Natural killer cell (primary cell): ENCODE results near the gene CXCL9. TPM values are rescaled to one million over a fixed set of nuclear protein-coding genes. Genes with fewer than 3 reads are reported as not detected.

ENCODE experiments used
- ATAC-seq, 3 donors: fragments of 150-1000 bp in 2 of 3; fragments of 200-7000 bp in 1 of 3; cut with Tn5 transposase; 1 replicate in 1 of 3; 2 replicates in 2 of 3; pipeline ENCODE4 v1.10.0; 2021; ENCODE audit warnings: mild to moderate bottlenecking in 2 of 3, moderate library complexity in 2 of 3
- DNase-seq, 2 donors: peaks; one replicate each; pipeline versions ENCODE4 v3.0.0 to v3.0.0-alpha.2; 2013 to 2021; ENCODE audit warnings: mixed read lengths in 1 of 2
- H3K27ac ChIP-seq: one replicate; pipeline ENCODE4 v1.5.1; 2013; ENCODE audit warnings: mild to moderate bottlenecking, low read length
- H3K27me3 ChIP-seq: one replicate; pipeline ENCODE4 v1.6.1; 2013; ENCODE audit warnings: low read length; ENCODE audit not compliant: control insufficient read depth, insufficient read depth
- H3K36me3 ChIP-seq: one replicate; pipeline ENCODE4 v1.6.1; 2013; ENCODE audit warnings: low read length; ENCODE audit not compliant: control insufficient read depth, insufficient read depth
- H3K4me1 ChIP-seq: one replicate; pipeline ENCODE4 v1.6.1; 2013; ENCODE audit warnings: low read length; ENCODE audit not compliant: control insufficient read depth, insufficient read depth
- H3K4me3 ChIP-seq: one replicate; pipeline ENCODE4 v1.5.1; 2013; ENCODE audit warnings: low read length
- H3K9me3 ChIP-seq: one replicate; pipeline ENCODE4 v1.6.1; 2013; ENCODE audit warnings: low read length; ENCODE audit not compliant: control insufficient read depth, insufficient read depth
- H3K27ac Mint-ChIP-seq, 2 donors: one replicate each; pipeline ENCODE4 v1.8.0; 2022; ENCODE audit warnings: mild to moderate bottlenecking in 2 of 2, mixed read lengths in 2 of 2, moderate library complexity in 1 of 2
- H3K27me3 Mint-ChIP-seq, 2 donors: one replicate each; pipeline ENCODE4 v1.8.0; 2022; ENCODE audit warnings: low read depth in 2 of 2, mixed read lengths in 2 of 2
- H3K36me3 Mint-ChIP-seq: one replicate; pipeline ENCODE4 v1.8.0; 2022; ENCODE audit warnings: mixed read lengths
- H3K4me1 Mint-ChIP-seq, 2 donors: one replicate each; pipeline ENCODE4 v1.8.0; 2022; ENCODE audit warnings: mixed read lengths in 2 of 2
- H3K4me3 Mint-ChIP-seq: one replicate; pipeline ENCODE4 v1.8.0; 2022; ENCODE audit warnings: mild to moderate bottlenecking, moderate library complexity, mixed read lengths
- H3K9me3 Mint-ChIP-seq, 2 donors: one replicate each; pipeline ENCODE4 v1.8.0; 2022; ENCODE audit warnings: mixed read lengths in 2 of 2
- CTCF ChIP-seq: fragments of 200-600 bp; IDR thresholded peaks from one replicate; pipeline ENCODE4 v1.8.0; 2022; ENCODE audit warnings: antibody characterized with exemption
- WGBS: methylation state at CpG from one replicate; pipeline ENCODE4 v1.1.7; 2013; ENCODE audit warnings: missing lambda C conversion rate; ENCODE audit not compliant: insufficient coverage; 5-methylcytosine and 5-hydroxymethylcytosine counted together
- intact Hi-C: fragments of 100-400 bp; cut with micrococcal nuclease; formaldehyde crosslinking; loops from one replicate; pipeline ENCODE4 v1.14.2; 2022
- total RNA-seq, 4 donors: library from RNA; stranded (reverse); fragments of 120-200 nt in 1 of 4; gene quantifications; one replicate each; pipeline versions ENCODE4 v1.2.3 to v1.2.4, GENCODE V29; 2013 to 2022

CXCL9 gene
- total RNA-seq, 3 donors from 2014 or later (not counting 1 experiment from before 2014, with no cell fraction given), result not detected

- no peaks in the 10 kb centered on the region for H3K4me1 ChIP-seq
- intact Hi-C loops, result no loop called here
- Mint-ChIP-seq H3K27me3 (peaks cover 13 to 28% of the 10 kb centered on the region in 2 donors), H3K4me1 (no peaks in the 10 kb centered on the region), H3K36me3 (no peaks in the 10 kb centered on the region), H3K4me3 (no peak overlapping the region), H3K27ac (no peak overlapping the region), H3K9me3 (no peaks in the 10 kb centered on the region)
- no peak overlapping the region for H3K4me3 ChIP-seq
- DNase-seq (no peak), ATAC-seq (no peak)
- 88% methylated on average over 4 of the region's 5 CpGs for WGBS
- H3K27me3 ChIP-seq, result no peaks in the 10 kb centered on the region
- H3K9me3 ChIP-seq, result no peaks in the 10 kb centered on the region
- H3K36me3 ChIP-seq, result no peaks in the 10 kb centered on the region
- TF ChIP-seq CTCF, result no peak
- no peak overlapping the region for H3K27ac ChIP-seq
Measured at GRCh38 chr4:76009311-76009710, 2.0 kb upstream of the CXCL9 start.

GRCh38 chr4:76003620-76004019 is 3.7 kb downstream of the CXCL9 start:
- Mint-ChIP-seq H3K27ac (no peak overlapping the region), H3K27me3 (peaks cover 20 to 22% of the 10 kb centered on the region in 2 donors), H3K36me3 (no peaks in the 10 kb centered on the region), H3K4me3 (no peak overlapping the region), H3K4me1 (no peaks in the 10 kb centered on the region), H3K9me3 (no peaks in the 10 kb centered on the region)
- intact Hi-C loops, result no loop called here
- Histone ChIP-seq H3K4me1 (no peaks in the 10 kb centered on the region), H3K36me3 (no peaks in the 10 kb centered on the region), H3K9me3 (no peaks in the 10 kb centered on the region), H3K27me3 (no peaks in the 10 kb centered on the region), H3K4me3 (no peak overlapping the region), H3K27ac (no peak overlapping the region)
- no peak for TF ChIP-seq CTCF
- ATAC-seq (no peak), DNase-seq (no peak)
- WGBS, result no CpG with 5 or more reads among the region's 3 CpGs

GRCh38 chr4:76003035-76003434 is 4.3 kb downstream of the CXCL9 start:
- no peaks in the 10 kb centered on the region for H3K9me3 Mint-ChIP-seq
- H3K27ac Mint-ChIP-seq, result no peak overlapping the region
- DNase-seq (no peak), ATAC-seq (no peak)
- no peaks in the 10 kb centered on the region for H3K27me3 ChIP-seq
- no peak overlapping the region for H3K4me3 ChIP-seq
- no peaks in the 10 kb centered on the region for H3K4me1 ChIP-seq
- intact Hi-C loops, result no loop called here
- H3K4me3 Mint-ChIP-seq, result no peak overlapping the region
- no peak overlapping the region for H3K27ac ChIP-seq
- peaks cover 16 to 20% of the 10 kb centered on the region in 2 donors for H3K27me3 Mint-ChIP-seq
- no peaks in the 10 kb centered on the region for H3K4me1 Mint-ChIP-seq
- 60% methylated on average over 1 of the region's 2 CpGs for WGBS
- H3K9me3 ChIP-seq, result no peaks in the 10 kb centered on the region
- no peaks in the 10 kb centered on the region for H3K36me3 Mint-ChIP-seq
- no peaks in the 10 kb centered on the region for H3K36me3 ChIP-seq
- TF ChIP-seq CTCF, result no peak

- no peaks in the 10 kb centered on the region for H3K27me3 ChIP-seq
- no peak overlapping the region for H3K27ac Mint-ChIP-seq
- no peak overlapping the region for H3K4me3 Mint-ChIP-seq
- intact Hi-C loops, result no loop called here
- no peaks in the 10 kb centered on the region for H3K9me3 Mint-ChIP-seq
- no peak overlapping the region for H3K4me3 ChIP-seq
- TF ChIP-seq CTCF, result no peak
- no peaks in the 10 kb centered on the region for H3K36me3 Mint-ChIP-seq
- 86% methylated on average over 4 of the region's 4 CpGs for WGBS
- H3K27ac ChIP-seq, result no peak overlapping the region
- ATAC-seq, result no peak
- no peaks in the 10 kb centered on the region for H3K36me3 ChIP-seq
- DNase-seq, result no peak
- no peaks in the 10 kb centered on the region for H3K4me1 Mint-ChIP-seq
- no peaks in the 10 kb centered on the region for H3K9me3 ChIP-seq
- H3K27me3 Mint-ChIP-seq, result peaks cover 14 to 20% of the 10 kb centered on the region in 2 donors
- no peaks in the 10 kb centered on the region for H3K4me1 ChIP-seq
Measured at GRCh38 chr4:76002176-76002575, 5.1 kb downstream of the CXCL9 start.
